ENCODE measurements around the gene ITGB4. TPM values are rescaled to one million over a fixed set of nuclear protein-coding genes. Genes with fewer than 3 reads are reported as not detected.

ITGB4 gene
- total RNA-seq, 4 donors from 2014 or later = 371 to 689 (median 435) TPM

GRCh38 chr17:75739801-75740200 is 18.5 kb downstream of the ITGB4 start:
- intact Hi-C loops (cut with DNase I; ENCODE audit: low total_unique reads) = no loop called here
- 75% methylated on average over 11 of the region's 14 CpGs; no CpG with 5 or more reads in 1 of the 2 donors for WGBS, 2 donors
- TF ChIP-seq CTCF (IDR thresholded peaks at IDR 0.05) = no peak
- no peak for TF ChIP-seq POLR2A (IDR thresholded peaks at IDR 0.05)
- no peak overlapping the region for H3K4me3 ChIP-seq (ENCODE audit: low read depth, poor library complexity, severe bottlenecking)
- no peak for DNase-seq (ENCODE audit: low spot score in 2 of 2)

DNA sequence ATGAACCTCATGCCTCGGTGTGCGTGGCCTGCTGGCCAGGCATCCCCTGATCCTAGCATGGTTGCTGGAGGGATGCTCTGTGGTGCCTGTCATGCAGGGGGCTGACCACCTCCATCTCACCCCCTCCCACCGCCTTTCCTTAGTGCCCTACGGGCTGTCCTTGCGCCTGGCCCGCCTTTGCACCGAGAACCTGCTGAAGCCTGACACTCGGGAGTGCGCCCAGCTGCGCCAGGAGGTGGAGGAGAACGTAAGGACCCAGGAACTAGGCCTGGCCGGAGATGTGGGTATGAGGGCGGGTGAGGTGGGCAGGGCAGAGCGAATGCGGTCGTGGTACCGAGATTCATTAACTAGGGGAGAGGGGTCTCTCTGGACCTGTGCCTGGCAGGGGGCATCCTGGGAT is 19.0 kb downstream of the ITGB4 start:
- TF ChIP-seq POLR2A (IDR thresholded peaks at IDR 0.05) (no peak), CTCF (IDR thresholded peaks at IDR 0.05) (no peak)
- 87 to 89% methylated on average over 15 to 17 of the region's 17 CpGs for WGBS, 2 donors
- no peak overlapping the region for H3K4me3 ChIP-seq (ENCODE audit: low read depth, poor library complexity, severe bottlenecking)
- DNase-seq (ENCODE audit: low spot score in 2 of 2) = no peak
- intact Hi-C loops (cut with DNase I; ENCODE audit: low total_unique reads) = no loop called here

- no peak overlapping the region for H3K4me3 ChIP-seq (ENCODE audit: low read depth, poor library complexity, severe bottlenecking)
- TF ChIP-seq POLR2A (IDR thresholded peaks at IDR 0.05) (no peak), CTCF (IDR thresholded peaks at IDR 0.05) (no peak)
- WGBS, 2 donors = 78 to 85% methylated on average over 14 to 17 of the region's 17 CpGs
- intact Hi-C loops (cut with DNase I; ENCODE audit: low total_unique reads) = no loop called here
- DNase-seq (ENCODE audit: low spot score in 2 of 2) = no peak
These were observed 19.4 kb downstream of the ITGB4 start for GRCh38 chr17:75740631-75741077.

DNA sequence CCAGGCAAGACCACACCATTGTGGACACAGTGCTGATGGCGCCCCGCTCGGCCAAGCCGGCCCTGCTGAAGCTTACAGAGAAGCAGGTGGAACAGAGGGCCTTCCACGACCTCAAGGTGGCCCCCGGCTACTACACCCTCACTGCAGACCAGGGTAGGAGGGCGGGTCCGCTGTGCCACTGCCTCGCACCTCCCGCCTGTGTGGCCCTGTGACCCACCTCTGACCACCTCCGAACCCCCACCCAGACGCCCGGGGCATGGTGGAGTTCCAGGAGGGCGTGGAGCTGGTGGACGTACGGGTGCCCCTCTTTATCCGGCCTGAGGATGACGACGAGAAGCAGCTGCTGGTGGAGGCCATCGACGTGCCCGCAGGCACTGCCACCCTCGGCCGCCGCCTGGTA is 21.1 kb downstream of the ITGB4 start:
- 85 to 89% methylated on average over 15 to 25 of the region's 25 CpGs for WGBS, 2 donors
- intact Hi-C loops (cut with DNase I; ENCODE audit: low total_unique reads) = no loop called here

GRCh38 chr17:75743625-75744206 is 22.5 kb downstream of the ITGB4 start:
- intact Hi-C loops (cut with DNase I; ENCODE audit: low total_unique reads) = no loop called here
- TF ChIP-seq CTCF (IDR thresholded peaks at IDR 0.05) = no peak
- no peak for TF ChIP-seq POLR2A (IDR thresholded peaks at IDR 0.05)
- H3K4me3 ChIP-seq (ENCODE audit: low read depth, poor library complexity, severe bottlenecking) = no peak overlapping the region
- no peak for DNase-seq (ENCODE audit: low spot score in 2 of 2)
- WGBS, 2 donors = 92 to 93% methylated on average over 17 to 20 of the region's 25 CpGs

More for the DNA sequence above, 21.1 kb downstream of the ITGB4 start:
- no peak for TF ChIP-seq POLR2A (IDR thresholded peaks at IDR 0.05)
- no peak for TF ChIP-seq CTCF (IDR thresholded peaks at IDR 0.05)
- no peak overlapping the region for H3K4me3 ChIP-seq (ENCODE audit: low read depth, poor library complexity, severe bottlenecking)
- no peak for DNase-seq (ENCODE audit: low spot score in 2 of 2)

DNA sequence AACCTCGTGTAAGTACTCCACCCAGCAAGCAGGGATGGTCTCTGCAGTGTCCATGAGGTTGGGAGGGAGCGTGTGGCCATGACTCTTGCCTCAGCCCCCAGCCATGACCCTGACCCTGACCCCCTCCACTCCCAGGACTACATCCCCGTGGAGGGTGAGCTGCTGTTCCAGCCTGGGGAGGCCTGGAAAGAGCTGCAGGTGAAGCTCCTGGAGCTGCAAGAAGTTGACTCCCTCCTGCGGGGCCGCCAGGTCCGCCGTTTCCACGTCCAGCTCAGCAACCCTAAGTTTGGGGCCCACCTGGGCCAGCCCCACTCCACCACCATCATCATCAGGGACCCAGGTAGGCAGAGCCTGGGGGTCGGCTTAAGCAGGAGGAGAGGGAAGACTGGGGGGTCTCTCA is 27.4 kb downstream of the ITGB4 start:
- no peak overlapping the region for H3K4me3 ChIP-seq (ENCODE audit: low read depth, poor library complexity, severe bottlenecking)
- no peak for DNase-seq (ENCODE audit: low spot score in 2 of 2)
- 80% methylated on average over 3 to 9 of the region's 9 CpGs for WGBS, 2 donors
- intact Hi-C loops (cut with DNase I; ENCODE audit: low total_unique reads) = no loop called here
- TF ChIP-seq CTCF (IDR thresholded peaks at IDR 0.05) (no peak), POLR2A (IDR thresholded peaks at IDR 0.05) (no peak)
